GM12874 (cell line): ENCODE results near the gene VPS26A.

ENCODE experiments used
- TF ChIP-seq, protein P1 (sequence below): IDR thresholded peaks from 2 replicates; pipeline ENCODE4 v1.5.1; 2011; ENCODE audit warnings: low read depth, mild to moderate bottlenecking, control low read depth, low read length, moderate library complexity; ENCODE audit not compliant: insufficient read depth

The VPS26A gene

DNA sequence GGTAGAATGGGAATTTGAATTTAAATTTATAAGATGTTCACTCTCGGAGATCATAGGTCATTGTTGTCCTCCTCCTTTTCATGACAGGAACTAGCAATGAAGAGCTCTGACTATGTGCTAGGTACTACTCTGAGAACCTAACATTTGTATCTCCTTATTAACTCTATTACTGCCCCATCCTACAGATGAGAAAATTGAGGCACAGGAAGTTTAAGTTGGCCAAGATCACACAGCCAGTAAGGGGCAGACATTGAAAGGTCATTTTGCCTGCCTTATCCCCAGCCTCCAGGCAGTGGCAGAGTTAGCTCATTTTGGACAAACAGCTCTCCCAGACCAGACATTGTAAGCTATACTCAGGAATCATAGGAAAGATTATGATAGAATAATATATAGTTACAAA is 30.0 kb upstream of the VPS26A start:
- TF ChIP-seq, protein P1, sequence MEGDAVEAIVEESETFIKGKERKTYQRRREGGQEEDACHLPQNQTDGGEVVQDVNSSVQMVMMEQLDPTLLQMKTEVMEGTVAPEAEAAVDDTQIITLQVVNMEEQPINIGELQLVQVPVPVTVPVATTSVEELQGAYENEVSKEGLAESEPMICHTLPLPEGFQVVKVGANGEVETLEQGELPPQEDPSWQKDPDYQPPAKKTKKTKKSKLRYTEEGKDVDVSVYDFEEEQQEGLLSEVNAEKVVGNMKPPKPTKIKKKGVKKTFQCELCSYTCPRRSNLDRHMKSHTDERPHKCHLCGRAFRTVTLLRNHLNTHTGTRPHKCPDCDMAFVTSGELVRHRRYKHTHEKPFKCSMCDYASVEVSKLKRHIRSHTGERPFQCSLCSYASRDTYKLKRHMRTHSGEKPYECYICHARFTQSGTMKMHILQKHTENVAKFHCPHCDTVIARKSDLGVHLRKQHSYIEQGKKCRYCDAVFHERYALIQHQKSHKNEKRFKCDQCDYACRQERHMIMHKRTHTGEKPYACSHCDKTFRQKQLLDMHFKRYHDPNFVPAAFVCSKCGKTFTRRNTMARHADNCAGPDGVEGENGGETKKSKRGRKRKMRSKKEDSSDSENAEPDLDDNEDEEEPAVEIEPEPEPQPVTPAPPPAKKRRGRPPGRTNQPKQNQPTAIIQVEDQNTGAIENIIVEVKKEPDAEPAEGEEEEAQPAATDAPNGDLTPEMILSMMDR, result no peak

DNA sequence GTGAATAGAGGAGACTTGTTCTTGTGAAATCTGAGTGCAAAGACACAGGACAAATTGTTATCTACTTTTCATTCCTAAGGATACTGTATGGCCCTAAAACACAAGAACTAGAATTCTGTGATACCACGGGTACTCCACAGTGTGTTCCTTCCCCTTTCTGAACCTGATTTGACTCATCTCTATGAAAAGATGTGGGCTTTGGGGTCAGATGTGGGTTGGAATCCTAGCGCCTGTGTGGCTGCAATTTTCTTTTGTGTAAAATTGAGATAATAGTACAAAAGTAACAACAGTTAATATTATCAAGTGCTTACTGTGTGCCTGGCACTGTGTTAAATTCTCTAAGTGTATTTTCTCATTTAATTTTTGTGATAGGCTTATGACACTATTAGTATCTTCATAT is 27.9 kb upstream of the VPS26A start:
- TF ChIP-seq, protein P1, result no peak

DNA sequence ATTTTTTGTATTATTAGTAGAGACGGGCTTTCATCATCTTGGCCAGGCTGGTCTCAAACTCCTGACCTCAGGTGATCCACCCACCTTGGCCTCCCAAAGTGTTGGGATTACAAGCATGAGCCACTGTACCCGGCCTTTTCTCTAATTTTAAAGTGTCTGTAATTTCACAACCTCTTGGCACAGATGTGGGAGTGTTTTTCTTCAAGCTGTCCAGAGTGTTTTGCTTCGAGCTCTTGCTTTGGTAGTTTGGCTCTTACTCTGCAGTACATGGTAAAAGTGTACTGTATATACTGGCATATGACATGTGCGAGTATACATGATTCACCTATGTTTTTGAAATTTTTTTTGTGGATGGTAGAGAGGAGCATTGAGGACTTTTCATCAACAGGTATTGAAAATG is 26.2 kb upstream of the VPS26A start:
- TF ChIP-seq, protein P1, result no peak

DNA sequence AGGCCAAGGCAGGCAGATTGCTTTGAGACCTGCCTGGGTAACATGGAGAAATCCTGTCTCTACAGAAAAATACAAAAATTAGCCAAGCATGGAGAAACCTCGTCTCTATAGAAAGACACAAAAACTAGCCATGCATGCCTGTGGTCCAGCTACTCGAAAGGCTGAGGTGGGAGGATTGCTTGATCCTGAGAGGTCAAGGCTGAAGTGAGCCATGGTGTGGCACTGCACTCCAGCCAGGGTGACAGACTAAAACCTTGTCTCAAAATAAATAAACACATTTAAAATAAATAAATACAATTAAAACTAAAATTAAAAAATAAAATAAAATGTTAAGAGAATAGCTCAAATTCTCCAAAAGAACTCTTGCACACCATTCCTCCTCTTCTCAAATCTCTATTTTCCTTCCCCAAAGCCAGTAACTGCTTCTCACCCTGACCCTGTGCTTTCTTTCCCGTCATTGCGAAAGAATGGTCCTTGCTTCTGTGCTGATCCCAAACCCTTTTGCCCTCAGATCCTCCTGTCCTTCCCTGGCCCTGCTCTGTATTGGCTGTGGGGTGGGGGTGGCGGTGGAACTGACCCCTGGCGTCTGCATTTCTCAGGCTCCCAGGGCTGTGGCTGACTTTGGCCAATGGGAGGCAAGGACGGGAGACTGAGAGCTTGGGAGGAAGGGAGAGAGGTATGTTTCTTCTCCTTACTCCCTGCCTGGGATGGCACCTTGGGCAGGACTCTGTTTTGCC is 23.7 kb upstream of the VPS26A start:
- TF ChIP-seq, protein P1, result no peak

DNA sequence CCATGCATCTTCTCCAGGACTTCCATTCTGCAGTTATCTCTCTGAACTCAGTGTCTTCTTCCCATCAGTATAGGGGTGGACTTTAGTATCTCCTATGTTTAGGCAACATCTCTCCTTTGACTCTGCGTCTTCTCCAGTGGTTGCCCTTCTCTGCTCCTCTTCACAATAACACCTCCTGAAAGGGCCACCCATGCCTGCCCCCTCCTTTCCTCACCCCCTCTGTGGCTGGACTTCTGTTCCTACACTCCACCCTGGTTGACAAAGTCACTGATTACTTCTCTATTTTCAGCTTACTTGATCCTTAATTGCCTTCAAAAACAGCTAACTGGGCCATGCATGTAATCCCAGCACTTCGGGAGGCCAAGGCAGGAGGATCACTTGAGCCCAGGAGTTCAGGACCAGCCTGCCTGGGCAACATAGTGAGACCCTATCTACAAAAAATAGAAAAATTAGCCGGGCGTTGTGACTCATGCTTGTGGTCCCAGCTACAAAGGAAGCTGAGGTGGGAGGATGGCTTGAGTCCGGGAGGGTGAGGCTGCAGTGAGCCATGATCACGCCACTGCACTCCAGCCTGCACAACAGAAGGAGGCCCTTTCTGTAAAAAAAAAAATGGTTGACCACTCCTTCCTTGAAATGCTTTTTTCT is 22.4 kb upstream of the VPS26A start:
- TF ChIP-seq, protein P1, result no peak

DNA sequence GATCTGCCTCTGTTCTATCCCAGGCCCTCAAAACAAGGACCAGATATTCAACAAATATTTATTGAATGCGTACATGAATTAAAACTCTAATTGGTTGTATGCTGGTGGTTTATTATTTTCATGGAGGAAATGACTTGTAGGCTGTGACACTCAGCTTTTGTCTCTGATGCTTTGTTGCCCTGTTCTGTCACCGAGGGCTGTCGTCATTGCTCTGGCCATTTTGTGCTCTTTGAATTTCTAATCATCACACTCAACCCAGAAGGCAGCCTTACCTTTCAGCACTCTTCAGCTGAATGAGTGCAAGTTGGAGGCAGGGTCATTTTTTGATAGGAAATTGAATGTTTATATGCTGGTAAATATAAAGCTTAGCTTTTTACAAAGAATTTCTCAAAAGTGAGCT is 21.5 kb upstream of the VPS26A start:
- TF ChIP-seq, protein P1, result no peak

DNA sequence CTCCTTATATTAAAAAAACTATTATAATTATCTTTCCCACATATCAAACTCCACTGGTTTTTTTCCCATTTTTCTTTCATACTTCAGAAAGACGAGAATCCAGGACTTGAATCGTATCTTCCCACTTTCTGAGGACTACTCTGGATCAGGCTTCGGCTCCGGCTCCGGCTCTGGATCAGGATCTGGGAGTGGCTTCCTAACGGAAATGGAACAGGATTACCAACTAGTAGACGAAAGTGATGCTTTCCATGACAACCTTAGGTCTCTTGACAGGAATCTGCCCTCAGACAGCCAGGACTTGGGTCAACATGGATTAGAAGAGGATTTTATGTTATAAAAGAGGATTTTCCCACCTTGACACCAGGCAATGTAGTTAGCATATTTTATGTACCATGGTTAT is 20.2 kb upstream of the VPS26A start:
- TF ChIP-seq, protein P1, result no peak
